HEK293 (cell line): ENCODE data around the gene GALNTL6.
A peak's percentile ranks its signal among the peaks of the same experiment; 100 is the strongest.

Source experiments
- CTCF ChIA-PET: fragments of 350-600 bp; formaldehyde crosslinking; extraction: SDS; loops from one replicate; lab custom pipeline; 2021; ENCODE audit warnings: antibody characterized with exemption; lab: Yijun Ruan, JAX
- POLR2A ChIA-PET: fragments of 300-600 bp; formaldehyde crosslinking; extraction: SDS; loops from one replicate; lab custom pipeline; 2020; ENCODE audit warnings: antibody characterized with exemption, inconsistent platforms; lab: Yijun Ruan, JAX
- H3K27ac ChIP-seq: fragments of 200-500 bp; sonication (Bioruptor generic); 2 replicates; pipeline ENCODE4 v1.5.1; 2014; ENCODE audit warnings: low read depth, low read length, control low read depth, inconsistent platforms; ENCODE audit errors: extremely low read depth
- H3K36me3 ChIP-seq, 2 experiments: fragments of 200-500 bp in 1 of 2; sonication (Bioruptor generic) in 1 of 2; 1 replicate in 1 of 2; 2 replicates in 1 of 2; pipeline ENCODE4 v1.5.1; 2014 to 2017; ENCODE audit warnings: inconsistent platforms in 2 of 2, low read length in 2 of 2; ENCODE audit not compliant: control insufficient read depth in 2 of 2, insufficient read depth in 1 of 2
- H3K4me1 ChIP-seq: fragments of 200-500 bp; sonication (Bioruptor generic); 2 replicates; pipeline ENCODE4 v1.5.1; 2014; ENCODE audit warnings: mild to moderate bottlenecking, low read length, inconsistent platforms; ENCODE audit not compliant: control insufficient read depth, insufficient read depth
- H3K4me3 ChIP-seq: 2 replicates; pipeline ENCODE4 v1.5.1; 2011; ENCODE audit warnings: low read depth, mild to moderate bottlenecking, control low read depth, low read length, moderate library complexity
- H3K9me3 ChIP-seq: fragments of 200-500 bp; sonication (Bioruptor generic); 2 replicates; pipeline ENCODE4 v1.5.1; 2014; ENCODE audit warnings: low read depth, low read length, inconsistent platforms; ENCODE audit not compliant: control insufficient read depth, insufficient read depth
- BCL11A ChIP-seq: fragments of 450-650 bp; formaldehyde crosslinking; IDR thresholded peaks from 2 replicates; pipeline ENCODE4 v1.5.1; 2016; ENCODE audit warnings: low read depth, missing biosample characterization, missing genetic modification characterization
- KLF1 ChIP-seq: fragments of 450-650 bp; formaldehyde crosslinking; IDR thresholded peaks from 2 replicates; pipeline ENCODE4 v1.5.1; 2016; ENCODE audit warnings: missing biosample characterization, missing genetic modification characterization
- KLF9 ChIP-seq: fragments of 450-650 bp; formaldehyde crosslinking; IDR thresholded peaks from 2 replicates; pipeline ENCODE4 v1.5.1; 2016; ENCODE audit warnings: missing biosample characterization, missing genetic modification characterization, low read depth
- TCF7L2 ChIP-seq: IDR thresholded peaks from 2 replicates; pipeline ENCODE4 v1.6.1; 2011; ENCODE audit warnings: low read depth, mild to moderate bottlenecking, inconsistent platforms, low read length, moderate library complexity, borderline replicate concordance
- TRIM28 ChIP-seq: IDR thresholded peaks from 2 replicates; pipeline ENCODE4 v1.6.1; 2011; ENCODE audit warnings: low read length, control low read depth, borderline replicate concordance
- ZBTB7A ChIP-seq: fragments of 450-650 bp; formaldehyde crosslinking; IDR thresholded peaks from 2 replicates; pipeline ENCODE4 v1.5.1; 2016; ENCODE audit warnings: low read depth, missing biosample characterization, missing genetic modification characterization
- ZFP69B ChIP-seq: fragments of 450-650 bp; formaldehyde crosslinking; IDR thresholded peaks from 2 replicates; pipeline ENCODE4 v1.5.1; 2016; ENCODE audit warnings: missing biosample characterization, missing genetic modification characterization
- ZNF114 ChIP-seq: fragments of 450-650 bp; formaldehyde crosslinking; IDR thresholded peaks from 2 replicates; pipeline ENCODE4 v1.5.0; 2017; ENCODE audit warnings: missing biosample characterization, missing genetic modification characterization
- ZNF132 ChIP-seq: fragments of 450-650 bp; formaldehyde crosslinking; IDR thresholded peaks from 2 replicates; pipeline ENCODE4 v1.5.1; 2017; ENCODE audit warnings: missing biosample characterization, missing genetic modification characterization, borderline replicate concordance
- ZNF133 ChIP-seq: fragments of 450-650 bp; formaldehyde crosslinking; IDR thresholded peaks from 2 replicates; pipeline ENCODE4 v1.5.1; 2016; ENCODE audit warnings: missing biosample characterization, missing genetic modification characterization
- ZNF239 ChIP-seq: fragments of 450-650 bp; formaldehyde crosslinking; IDR thresholded peaks from 2 replicates; pipeline ENCODE4 v1.5.1; 2016; ENCODE audit warnings: missing biosample characterization, missing genetic modification characterization
- ZNF266 ChIP-seq: fragments of 450-650 bp; formaldehyde crosslinking; IDR thresholded peaks from 2 replicates; pipeline ENCODE4 v1.5.1; 2016; ENCODE audit warnings: missing biosample characterization, missing genetic modification characterization, low read depth
- ZNF274 ChIP-seq, 2 experiments: fragments of 200-500 bp in 1 of 2; fragments of 450-650 bp in 1 of 2; sonication (Bioruptor generic) in 1 of 2; formaldehyde crosslinking in 1 of 2; IDR thresholded peaks; 2 replicates each; pipeline versions ENCODE4 v1.5.1 to v1.6.1; 2014 to 2016; ENCODE audit warnings: borderline replicate concordance in 1 of 2, inconsistent platforms in 1 of 2, low read length in 1 of 2, missing biosample characterization in 1 of 2, missing genetic modification characterization in 1 of 2
- ZNF37A ChIP-seq: fragments of 450-650 bp; IDR thresholded peaks from 2 replicates; pipeline ENCODE4 v1.5.1; 2018; ENCODE audit warnings: missing biosample characterization, missing genetic modification characterization
- ZNF555 ChIP-seq: fragments of 450-650 bp; formaldehyde crosslinking; conservative IDR thresholded peaks from 2 replicates; pipeline ENCODE4 v1.5.1; 2017; ENCODE audit warnings: missing biosample characterization, mild to moderate bottlenecking, missing genetic modification characterization, inconsistent platforms
- ZNF585B ChIP-seq: fragments of 450-650 bp; formaldehyde crosslinking; IDR thresholded peaks from 2 replicates; pipeline ENCODE4 v1.5.1; 2016; ENCODE audit warnings: missing biosample characterization, missing genetic modification characterization
- ZNF629 ChIP-seq: fragments of 450-650 bp; formaldehyde crosslinking; IDR thresholded peaks from 2 replicates; pipeline ENCODE4 v1.5.1; 2017; ENCODE audit warnings: missing biosample characterization, missing genetic modification characterization
- ZNF707 ChIP-seq: fragments of 450-650 bp; formaldehyde crosslinking; IDR thresholded peaks from 2 replicates; pipeline ENCODE4 v1.5.1; 2016; ENCODE audit warnings: missing biosample characterization, missing genetic modification characterization
- ZNF776 ChIP-seq: fragments of 450-650 bp; formaldehyde crosslinking; IDR thresholded peaks from 2 replicates; pipeline ENCODE4 v1.5.0; 2017; ENCODE audit warnings: missing biosample characterization, missing genetic modification characterization, borderline replicate concordance
- ZNF843 ChIP-seq: fragments of 450-650 bp; formaldehyde crosslinking; IDR thresholded peaks from 2 replicates; pipeline ENCODE4 v1.5.1; 2016; ENCODE audit warnings: missing biosample characterization, missing genetic modification characterization
- ZSCAN16 ChIP-seq: fragments of 450-650 bp; formaldehyde crosslinking; IDR thresholded peaks from 2 replicates; pipeline ENCODE4 v1.5.1; 2016; ENCODE audit warnings: missing biosample characterization, missing genetic modification characterization
- ZSCAN23 ChIP-seq: fragments of 450-650 bp; formaldehyde crosslinking; IDR thresholded peaks from 2 replicates; pipeline ENCODE4 v1.5.1; 2016; ENCODE audit warnings: missing biosample characterization, missing genetic modification characterization
- TF ChIP-seq, protein P1 (sequence below): fragments of 450-650 bp; formaldehyde crosslinking; IDR thresholded peaks from 2 replicates; pipeline ENCODE4 v1.5.1; 2017; ENCODE audit warnings: missing biosample characterization, missing genetic modification characterization
- TF ChIP-seq, protein P2 (sequence below): fragments of 450-650 bp; IDR thresholded peaks from 2 replicates; pipeline ENCODE4 v1.5.1; 2018; ENCODE audit warnings: missing biosample characterization, mild to moderate bottlenecking, missing genetic modification characterization
- TF ChIP-seq, protein P3 (sequence below): fragments of 450-650 bp; formaldehyde crosslinking; IDR thresholded peaks from 2 replicates; pipeline ENCODE4 v1.5.1; 2017; ENCODE audit warnings: missing biosample characterization, missing genetic modification characterization

The GALNTL6 gene

DNA sequence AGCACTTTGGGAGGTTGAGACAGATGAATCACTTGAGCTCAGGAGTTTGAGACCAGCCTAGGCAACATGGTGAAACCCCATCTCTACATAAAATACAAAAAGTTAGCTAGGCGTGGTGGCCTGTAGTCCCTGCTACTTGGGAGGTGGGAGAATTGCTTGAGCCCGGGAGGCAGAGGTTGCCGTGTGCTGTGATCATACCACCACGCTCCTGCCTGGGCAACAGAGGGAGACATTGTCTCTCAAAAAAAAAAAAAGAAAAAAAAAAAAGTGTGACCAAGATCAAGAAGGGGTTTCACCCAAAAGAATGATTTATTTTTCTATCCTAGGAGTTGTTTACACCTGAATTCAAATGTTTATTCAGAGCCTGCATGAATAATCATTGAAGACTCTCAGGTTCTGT, 783.0 kb downstream of the GALNTL6 start:
- H3K9me3 ChIP-seq, result no peaks in the 10 kb centered on the region
- no peak for TF ChIP-seq ZNF132 (tag by site-specific recombination)
- TF ChIP-seq ZNF266 (tag by site-specific recombination), result no peak
- no peak for TF ChIP-seq ZNF37A (tag by site-specific recombination)
- H3K36me3 ChIP-seq, result no peaks in the 10 kb centered on the region
- H3K27ac ChIP-seq, result no peak overlapping the region
- H3K4me1 ChIP-seq, result no peaks in the 10 kb centered on the region
- H3K4me3 ChIP-seq, result no peak overlapping the region
- CTCF ChIA-PET, result no interaction called here
- POLR2A ChIA-PET, result no interaction called here

DNA sequence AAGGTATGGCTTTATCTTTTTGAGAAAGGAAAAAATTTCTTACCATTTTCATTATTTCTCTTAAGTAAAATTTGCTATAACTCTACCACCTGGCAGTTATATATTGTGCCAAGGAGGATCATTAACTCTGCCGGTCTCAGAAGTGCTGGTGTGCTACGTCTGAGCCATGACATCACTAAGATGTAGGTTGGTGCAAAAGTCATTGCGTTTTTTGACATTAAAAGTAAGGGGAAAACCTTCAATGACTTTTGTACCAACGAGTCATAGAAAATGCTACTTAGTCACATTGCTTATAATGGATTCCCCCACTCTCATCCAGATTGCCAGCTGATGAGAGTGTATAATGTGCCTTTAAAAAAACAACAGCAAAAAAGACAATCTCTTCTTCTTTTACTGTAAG, 786.4 kb downstream of the GALNTL6 start:
- H3K4me3 ChIP-seq, result no peak overlapping the region
- CTCF ChIA-PET, result no interaction called here
- H3K36me3 ChIP-seq, result no peaks in the 10 kb centered on the region
- no peaks in the 10 kb centered on the region for H3K4me1 ChIP-seq
- no peak overlapping the region for H3K27ac ChIP-seq
- H3K9me3 ChIP-seq, result no peaks in the 10 kb centered on the region
- TF ChIP-seq ZNF133, result no peak
- POLR2A ChIA-PET, result no interaction called here

DNA sequence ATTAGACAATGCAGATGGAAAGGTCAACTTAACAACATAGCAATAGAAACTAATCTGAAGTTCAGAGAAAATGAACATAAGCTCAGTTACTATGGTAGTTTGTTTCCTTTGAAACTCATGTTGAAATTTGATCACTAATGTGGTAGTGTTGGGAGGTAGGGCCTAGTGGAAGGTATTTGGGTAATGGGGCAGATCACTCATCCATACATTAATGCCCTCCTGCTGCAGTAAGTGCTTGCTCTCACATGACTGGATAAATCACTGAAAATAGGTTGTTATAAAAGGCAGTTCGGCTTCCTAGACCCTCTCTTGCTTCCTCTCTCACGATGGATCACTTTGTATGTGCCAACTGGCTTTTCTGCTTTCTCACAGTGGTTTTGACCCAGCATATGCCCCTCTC, 788.0 kb downstream of the GALNTL6 start:
- TF ChIP-seq ZNF776 (tag by site-specific recombination) (no peak), TRIM28 (peak; percentile 58; the same call in 1 of the 2 replicates), ZFP69B (tag by site-specific recombination) (no peak), KLF9 (tag by site-specific recombination) (no peak), ZNF585B (tag by site-specific recombination) (no peak), ZNF843 (no peak), BCL11A (tag by site-specific recombination) (no peak), ZSCAN23 (tag by site-specific recombination) (no peak)
- TF ChIP-seq, protein P1, sequence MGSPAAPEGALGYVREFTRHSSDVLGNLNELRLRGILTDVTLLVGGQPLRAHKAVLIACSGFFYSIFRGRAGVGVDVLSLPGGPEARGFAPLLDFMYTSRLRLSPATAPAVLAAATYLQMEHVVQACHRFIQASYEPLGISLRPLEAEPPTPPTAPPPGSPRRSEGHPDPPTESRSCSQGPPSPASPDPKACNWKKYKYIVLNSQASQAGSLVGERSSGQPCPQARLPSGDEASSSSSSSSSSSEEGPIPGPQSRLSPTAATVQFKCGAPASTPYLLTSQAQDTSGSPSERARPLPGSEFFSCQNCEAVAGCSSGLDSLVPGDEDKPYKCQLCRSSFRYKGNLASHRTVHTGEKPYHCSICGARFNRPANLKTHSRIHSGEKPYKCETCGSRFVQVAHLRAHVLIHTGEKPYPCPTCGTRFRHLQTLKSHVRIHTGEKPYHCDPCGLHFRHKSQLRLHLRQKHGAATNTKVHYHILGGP, result no peak
- Histone ChIP-seq H3K9me3 (no peaks in the 10 kb centered on the region), H3K4me3 (no peak overlapping the region), H3K27ac (no peak overlapping the region), H3K36me3 (no peaks in the 10 kb centered on the region), H3K4me1 (no peaks in the 10 kb centered on the region)
- ChIA-PET CTCF (no interaction called here), POLR2A (no interaction called here)

DNA sequence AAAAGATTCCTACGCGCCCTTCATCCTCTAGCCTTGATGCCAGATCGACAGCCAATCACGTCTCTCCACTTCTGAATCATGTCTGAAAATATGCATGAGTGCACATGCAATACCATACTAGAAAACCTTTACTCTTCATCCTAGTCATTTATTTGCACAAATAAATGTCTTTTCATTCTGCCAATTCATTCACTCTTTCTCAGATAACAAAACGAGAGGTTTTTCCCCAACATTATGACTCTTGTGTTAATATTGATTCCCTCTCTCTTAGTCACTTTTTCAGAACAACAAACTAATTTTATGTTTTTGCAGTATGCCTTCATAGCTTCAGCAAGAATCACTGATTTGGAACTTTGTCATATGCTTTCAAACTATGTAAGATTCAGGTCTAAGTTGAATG, 806.0 kb downstream of the GALNTL6 start:
- POLR2A ChIA-PET, result no interaction called here
- Histone ChIP-seq H3K36me3 (no peaks in the 10 kb centered on the region), H3K27ac (no peak overlapping the region), H3K4me1 (no peaks in the 10 kb centered on the region), H3K9me3 (no peaks in the 10 kb centered on the region), H3K4me3 (no peak overlapping the region)
- CTCF ChIA-PET, result no interaction called here
- TF ChIP-seq, protein P2, sequence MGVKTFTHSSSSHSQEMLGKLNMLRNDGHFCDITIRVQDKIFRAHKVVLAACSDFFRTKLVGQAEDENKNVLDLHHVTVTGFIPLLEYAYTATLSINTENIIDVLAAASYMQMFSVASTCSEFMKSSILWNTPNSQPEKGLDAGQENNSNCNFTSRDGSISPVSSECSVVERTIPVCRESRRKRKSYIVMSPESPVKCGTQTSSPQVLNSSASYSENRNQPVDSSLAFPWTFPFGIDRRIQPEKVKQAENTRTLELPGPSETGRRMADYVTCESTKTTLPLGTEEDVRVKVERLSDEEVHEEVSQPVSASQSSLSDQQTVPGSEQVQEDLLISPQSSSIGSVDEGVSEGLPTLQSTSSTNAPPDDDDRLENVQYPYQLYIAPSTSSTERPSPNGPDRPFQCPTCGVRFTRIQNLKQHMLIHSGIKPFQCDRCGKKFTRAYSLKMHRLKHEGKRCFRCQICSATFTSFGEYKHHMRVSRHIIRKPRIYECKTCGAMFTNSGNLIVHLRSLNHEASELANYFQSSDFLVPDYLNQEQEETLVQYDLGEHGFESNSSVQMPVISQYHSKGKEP (tag by site-specific recombination), result no peak
- TF ChIP-seq KLF1 (no peak), ZNF274 (IDR thresholded peaks at IDR 0.05; ENCODE audit: low read length) (no peak), ZNF274 (tag by site-specific recombination; IDR thresholded peaks at IDR 0.05; ENCODE audit: borderline replicate concordance) (no peak), TCF7L2 (no peak), ZNF707 (tag by site-specific recombination) (no peak), ZNF629 (tag by site-specific recombination) (no peak), ZNF555 (tag by site-specific recombination) (no peak), ZBTB7A (tag by site-specific recombination) (no peak), ZSCAN16 (no peak), ZNF239 (tag by site-specific recombination) (no peak), ZNF114 (tag by site-specific recombination) (no peak)
- TF ChIP-seq, protein P3, sequence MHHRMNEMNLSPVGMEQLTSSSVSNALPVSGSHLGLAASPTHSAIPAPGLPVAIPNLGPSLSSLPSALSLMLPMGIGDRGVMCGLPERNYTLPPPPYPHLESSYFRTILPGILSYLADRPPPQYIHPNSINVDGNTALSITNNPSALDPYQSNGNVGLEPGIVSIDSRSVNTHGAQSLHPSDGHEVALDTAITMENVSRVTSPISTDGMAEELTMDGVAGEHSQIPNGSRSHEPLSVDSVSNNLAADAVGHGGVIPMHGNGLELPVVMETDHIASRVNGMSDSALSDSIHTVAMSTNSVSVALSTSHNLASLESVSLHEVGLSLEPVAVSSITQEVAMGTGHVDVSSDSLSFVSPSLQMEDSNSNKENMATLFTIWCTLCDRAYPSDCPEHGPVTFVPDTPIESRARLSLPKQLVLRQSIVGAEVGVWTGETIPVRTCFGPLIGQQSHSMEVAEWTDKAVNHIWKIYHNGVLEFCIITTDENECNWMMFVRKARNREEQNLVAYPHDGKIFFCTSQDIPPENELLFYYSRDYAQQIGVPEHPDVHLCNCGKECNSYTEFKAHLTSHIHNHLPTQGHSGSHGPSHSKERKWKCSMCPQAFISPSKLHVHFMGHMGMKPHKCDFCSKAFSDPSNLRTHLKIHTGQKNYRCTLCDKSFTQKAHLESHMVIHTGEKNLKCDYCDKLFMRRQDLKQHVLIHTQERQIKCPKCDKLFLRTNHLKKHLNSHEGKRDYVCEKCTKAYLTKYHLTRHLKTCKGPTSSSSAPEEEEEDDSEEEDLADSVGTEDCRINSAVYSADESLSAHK, result no peak
